ENCODE measurements around the gene ARHGAP31.
A peak's percentile ranks its signal among the peaks of the same experiment; 100 is the strongest.
"Not testable (repeated sequence)": the region's sequence is repeated elsewhere in the genome, so short reads cannot be mapped to it uniquely, and the experiment has no call there.

Gene ARHGAP31

DNA sequence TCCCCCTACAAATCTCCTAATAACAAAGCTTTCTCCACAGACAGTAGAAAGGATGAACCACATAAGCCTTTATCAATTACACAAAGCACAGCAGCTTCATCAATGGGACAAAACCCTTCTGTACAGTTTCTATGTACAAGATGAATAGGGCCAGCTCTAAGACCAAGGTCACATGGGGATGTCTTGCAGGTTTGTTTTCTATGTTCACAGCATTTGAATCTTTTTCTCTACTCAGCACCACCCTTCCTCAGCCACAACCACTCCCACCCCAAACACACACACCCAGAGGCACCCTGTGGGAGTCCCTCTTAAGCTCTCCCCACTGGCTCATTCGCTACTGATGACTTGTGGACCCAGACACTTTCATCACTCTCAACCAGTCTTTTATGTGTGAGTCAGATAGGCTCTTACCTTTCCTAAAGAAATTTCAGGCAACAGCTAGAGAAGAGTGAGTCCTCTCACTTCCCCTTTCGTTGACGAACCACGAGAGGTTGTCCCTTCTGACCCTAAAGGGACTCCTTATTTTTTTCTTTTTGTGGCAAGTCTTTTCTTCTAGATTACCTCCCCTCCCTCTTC, 57.9 kb downstream of the ARHGAP31 start:
- DNase-seq, result peak; percentile 65 to 88

DNA sequence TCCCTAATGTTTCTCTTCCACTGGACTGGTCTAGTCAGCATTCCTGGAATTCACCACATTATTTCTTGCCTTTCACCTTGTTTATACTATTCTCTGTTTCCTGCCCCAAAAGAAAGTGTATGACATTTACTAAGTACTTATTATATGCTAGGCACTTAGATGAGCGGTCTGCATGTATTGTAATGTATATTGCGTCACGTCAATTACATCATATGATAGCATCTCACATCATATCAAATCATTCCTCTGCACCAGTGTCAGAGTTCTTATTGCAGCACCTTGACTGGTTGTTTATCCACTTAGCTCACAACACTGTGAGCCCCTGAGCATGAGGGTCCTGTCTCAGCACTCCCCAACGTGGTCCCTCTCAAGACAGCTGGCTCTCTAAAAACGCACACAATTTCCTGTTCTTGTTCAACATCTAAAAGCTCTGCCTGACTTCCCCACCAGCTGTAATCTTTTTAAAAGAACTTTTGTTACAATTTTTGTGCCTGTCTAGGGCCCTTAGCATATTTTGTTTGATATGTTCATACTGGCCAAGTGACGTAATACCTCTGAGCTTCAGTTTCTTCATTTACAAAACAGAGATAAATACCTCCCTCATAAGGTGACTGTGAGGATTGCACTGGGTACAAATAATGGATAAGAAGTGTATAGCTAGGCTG, 58.8 kb downstream of the ARHGAP31 start:
- DNase-seq, result peak; percentile 83 to 87

DNA sequence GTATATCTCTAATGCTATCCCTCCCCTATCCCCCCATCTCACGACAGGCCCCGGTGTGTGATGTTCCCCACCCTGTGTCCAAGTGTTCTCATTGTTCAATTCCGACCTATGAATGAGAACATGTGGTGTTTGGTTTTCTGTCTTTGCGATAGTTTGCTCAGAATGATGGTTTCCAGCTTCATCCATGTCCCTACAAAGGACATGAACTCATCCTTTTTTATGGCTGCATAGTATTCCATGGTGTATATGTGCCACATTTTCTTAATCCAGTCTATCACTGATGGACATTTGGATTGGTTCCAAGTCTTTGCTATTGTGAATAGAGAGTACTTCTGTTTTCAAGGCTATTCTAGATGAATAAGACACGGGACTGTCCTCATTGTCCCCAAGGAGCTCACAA, 61.4 kb downstream of the ARHGAP31 start:
- not testable (repeated sequence) for DNase-seq

DNA sequence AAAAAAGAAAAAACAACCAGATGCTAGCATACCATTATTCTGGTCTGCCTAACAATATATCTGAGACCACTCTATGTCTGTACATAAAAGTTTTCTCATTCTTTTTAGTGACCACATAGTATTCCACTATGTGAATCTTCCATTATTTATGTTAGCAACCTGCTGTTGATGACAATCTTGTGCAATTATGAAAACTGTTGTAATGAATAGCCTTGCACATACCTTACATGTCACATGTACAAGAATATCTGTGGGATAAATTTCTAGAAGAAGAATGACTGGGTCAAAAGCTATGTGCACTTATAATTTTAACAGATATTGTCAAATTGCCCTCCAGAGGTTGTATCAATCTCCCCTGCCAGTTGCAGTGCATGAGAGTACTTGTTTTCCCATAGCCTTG, 62.5 kb downstream of the ARHGAP31 start:
- no peak for DNase-seq

DNA sequence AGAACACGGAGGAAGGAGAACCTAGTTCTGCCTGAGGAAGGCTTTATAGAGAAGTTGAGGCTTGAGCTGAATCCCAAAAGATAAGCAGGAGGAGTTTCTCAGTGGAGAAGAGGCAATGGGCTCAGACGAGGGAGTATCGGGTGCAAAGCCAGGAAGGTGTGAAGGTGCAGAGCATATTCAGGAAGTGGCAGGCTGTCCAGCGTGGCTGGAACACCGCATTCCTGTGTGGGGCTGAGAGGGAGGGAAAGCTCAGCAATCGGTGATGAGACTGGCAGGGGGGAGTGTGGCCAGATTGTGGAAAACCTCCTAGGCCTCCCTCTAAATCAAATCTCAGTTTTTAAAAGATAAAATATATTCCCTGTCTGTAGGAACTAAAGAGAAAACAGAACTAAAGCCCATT, 63.0 kb downstream of the ARHGAP31 start:
- DNase-seq, result no peak

DNA sequence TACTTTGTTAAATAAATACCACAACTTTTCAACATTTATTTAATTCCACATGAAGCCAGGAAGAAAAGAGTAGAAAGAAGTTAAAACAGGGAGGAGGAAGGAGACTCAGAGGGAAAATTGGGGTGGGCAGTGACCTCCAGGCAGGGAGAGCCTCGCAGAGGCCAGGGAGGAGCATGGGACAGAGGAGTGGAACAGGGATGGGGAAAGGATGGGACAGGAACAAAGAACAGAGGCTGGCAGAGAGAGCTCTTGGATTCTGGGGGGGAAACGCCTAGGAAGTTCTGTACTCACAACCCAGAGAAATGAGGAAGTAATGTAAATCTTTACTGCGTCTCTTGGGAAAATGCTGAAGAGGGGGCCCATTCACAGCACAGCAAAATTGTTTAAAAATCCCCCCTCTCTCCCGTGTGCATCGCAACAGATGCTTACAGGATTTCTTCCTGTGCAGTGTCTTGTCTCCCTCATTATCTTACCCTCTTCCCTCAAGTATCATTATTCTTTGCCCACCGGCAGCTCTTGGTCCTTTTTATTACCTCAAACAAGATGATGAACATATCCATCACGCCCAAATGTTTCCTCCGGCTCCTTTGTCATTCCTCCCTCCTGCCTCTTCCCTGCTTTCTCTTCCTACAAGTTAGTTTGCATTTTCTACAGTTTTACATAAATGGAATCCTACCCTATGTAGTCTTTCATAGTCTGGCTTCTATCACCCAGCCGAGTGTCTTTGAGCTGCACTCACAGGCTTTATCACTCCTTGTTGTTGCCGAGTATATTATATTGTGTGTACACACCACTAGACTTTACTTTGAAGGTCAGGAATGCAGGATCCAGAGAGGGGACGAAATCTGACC, 65.5 kb downstream of the ARHGAP31 start:
- DNase-seq, result no peak

DNA sequence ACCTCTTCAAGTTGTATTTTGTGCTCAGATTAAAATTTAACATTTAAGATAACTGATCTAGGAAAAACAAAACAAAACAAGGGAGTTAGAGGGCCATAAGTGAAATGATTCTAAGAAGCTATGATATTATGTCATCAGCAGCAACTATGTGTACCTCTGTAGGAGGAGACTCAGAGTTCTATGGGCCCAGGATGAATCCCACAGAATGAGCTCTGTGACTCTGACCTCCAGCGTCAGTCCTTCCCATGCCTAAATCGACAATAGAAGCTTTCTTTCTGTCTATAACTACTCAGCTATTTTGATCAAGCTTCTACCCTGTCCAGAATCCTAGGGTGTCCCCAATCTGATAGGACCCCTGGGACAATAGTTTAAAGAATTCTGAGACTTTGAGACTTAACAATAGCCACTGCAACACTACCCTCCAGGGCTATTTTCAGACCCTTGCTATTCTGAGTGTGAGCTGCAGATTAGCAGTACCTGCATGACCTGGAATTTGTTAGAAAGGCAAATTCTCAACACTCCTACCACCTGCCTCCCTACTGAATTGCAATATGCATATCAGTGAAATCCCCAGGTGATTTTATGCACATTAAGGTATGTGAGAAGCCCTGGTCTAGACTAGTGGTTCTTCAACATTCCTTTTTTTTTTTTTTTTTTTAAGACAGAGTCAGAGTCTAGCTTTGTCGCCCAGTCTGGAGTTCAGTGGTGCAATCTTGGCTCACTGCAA, 66.7 kb downstream of the ARHGAP31 start:
- no peak for DNase-seq

DNA sequence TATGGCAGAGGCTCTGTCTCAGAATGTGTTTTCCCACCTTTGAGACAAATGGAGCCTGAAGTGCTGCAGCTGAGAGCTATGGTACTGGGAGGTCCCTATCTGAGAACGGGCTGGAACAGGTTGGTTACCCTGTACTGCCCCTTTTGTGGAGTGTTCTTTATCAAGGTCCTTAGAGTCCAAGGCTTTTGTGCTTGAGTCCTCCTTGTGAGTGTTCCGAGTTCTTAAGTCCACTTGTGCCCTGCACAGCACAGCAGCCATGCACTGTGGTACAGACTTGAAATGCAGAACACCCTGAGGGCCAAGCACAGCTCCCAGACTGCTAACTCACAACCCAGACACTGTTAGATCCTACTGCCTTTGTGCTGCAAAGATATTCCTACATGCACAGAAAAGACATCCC, 67.8 kb downstream of the ARHGAP31 start:
- DNase-seq, result no peak

DNA sequence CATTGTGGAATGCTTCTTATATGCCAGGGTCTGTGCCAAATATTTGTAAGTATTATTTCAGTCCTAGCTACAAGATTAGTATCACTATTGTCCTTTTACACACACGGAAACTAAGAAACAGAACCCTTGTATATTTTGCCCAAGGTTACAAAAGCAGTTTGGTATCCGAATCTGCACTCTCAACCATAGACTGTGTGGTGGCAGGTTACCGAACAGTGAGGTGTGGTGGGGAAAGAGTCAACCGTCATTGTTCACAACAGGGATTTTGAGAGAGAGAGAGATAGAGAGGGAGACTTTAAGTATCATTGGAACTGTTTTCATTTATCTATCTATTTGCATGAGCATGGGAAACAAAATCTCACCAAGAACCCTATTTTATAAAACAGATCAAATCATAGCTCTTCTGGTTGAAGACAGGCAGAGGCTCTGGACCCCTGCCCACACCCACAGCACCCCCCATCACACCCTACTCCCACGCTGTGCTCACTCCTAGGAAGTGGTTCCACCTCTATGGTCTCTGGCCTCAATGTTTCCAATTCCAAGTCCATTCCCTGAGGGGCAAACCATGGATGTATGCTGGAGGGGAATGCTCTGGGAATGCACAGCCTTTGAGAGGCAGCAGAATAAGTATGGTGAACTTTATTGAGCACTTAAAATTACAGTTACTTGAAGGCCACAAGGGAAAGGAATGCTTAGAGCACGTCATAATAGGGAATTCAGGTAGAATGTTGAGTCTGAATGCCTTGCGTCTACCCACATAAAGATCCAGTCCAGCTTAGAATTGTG, 69.0 kb downstream of the ARHGAP31 start:
- no peak for DNase-seq

DNA sequence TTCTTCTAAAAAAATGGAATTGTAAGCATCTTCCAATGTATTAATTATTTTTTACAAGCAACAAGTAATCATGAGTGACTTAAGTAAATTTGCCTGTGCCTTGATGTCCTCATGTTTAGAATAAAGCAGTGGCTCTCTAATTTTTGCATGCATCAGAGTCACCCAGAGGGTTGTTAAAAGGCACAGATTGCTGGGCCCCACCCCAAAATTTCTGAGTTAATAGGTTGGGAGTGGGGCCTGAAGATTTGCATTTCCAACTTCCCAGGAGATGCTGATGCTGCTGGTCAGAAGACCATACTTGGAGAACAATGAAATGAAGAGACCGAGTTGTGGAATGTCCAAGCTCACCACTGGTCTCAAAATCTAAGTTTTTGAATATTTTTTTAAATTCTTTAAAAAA, 70.2 kb downstream of the ARHGAP31 start:
- no peak for DNase-seq

DNA sequence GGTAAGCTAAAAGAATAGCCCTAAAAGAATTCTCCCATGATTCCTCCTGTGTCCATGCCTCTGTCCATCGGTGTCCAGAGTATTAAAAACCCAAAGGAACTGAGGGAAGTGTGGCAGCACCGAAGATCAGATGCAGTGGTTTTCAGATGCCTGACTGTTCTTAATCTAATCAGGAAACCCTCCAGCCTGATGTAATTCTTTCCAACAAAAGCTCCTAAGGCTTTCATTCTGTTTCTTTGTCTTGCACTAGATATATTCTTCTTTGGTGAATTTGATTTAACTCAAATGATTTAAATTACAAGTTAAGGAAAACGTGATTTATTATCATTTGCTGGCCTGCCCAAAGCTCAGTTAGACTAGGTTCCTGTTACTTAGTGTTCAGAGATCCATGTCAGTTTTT, 71.2 kb downstream of the ARHGAP31 start:
- no peak for DNase-seq

DNA sequence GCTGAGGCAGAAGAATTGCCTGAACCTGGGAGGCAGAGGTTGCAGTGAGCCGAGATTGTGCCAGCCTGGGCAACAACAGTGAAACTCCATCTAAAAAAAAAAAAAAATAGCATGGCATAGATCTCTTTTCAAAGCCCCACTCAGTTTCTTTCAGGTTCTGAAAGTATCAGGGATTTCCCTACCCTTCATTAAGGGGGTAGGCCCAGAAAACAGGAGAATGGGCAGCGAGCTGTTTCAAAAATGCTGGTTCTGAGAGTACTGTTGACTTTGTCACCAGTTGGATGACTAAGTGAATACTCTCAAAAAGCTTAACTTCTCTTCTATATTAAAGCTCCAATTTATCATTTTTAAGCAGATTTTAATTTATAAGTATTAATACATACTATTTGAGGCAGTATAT, 72.8 kb downstream of the ARHGAP31 start:
- no peak for DNase-seq

DNA sequence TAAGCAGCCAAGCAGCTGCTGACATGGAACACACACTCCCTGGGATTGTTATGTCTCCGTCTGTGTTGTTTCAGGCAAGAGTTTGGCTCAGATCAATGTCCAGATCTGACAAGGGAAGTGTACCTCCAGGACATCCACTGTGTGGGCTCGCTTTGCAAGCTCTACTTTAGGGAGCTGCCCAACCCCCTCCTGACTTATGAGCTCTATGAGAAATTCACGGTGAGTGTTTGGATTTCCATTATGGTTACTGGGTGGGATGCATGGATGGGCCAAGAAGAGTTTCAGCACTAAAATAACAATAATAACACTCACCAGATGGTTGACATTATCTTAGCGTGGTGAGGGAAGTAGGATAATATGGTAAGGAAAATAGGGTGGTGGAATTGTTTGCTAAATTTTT, 74.1 kb downstream of the ARHGAP31 start:
- no peak for DNase-seq

DNA sequence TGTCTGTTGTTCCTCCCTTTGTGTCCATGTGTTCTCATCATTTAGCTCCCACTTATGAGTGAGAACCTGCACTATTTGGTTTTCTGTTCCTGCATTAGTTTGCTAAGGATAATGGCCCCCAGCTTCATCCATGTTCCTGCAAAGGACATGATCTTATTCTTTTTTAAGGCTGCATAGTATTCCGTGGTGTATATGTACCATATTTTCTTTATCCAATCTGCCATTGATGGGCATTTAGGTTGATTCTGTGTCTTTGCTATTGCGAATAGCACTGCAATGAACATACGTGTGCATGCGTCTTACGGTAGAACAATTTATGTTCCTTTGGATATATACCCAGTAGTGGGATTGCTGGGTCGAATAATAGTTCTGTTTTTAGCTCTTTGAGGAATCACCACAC, 77.6 kb downstream of the ARHGAP31 start:
- not testable (repeated sequence) for DNase-seq

DNA sequence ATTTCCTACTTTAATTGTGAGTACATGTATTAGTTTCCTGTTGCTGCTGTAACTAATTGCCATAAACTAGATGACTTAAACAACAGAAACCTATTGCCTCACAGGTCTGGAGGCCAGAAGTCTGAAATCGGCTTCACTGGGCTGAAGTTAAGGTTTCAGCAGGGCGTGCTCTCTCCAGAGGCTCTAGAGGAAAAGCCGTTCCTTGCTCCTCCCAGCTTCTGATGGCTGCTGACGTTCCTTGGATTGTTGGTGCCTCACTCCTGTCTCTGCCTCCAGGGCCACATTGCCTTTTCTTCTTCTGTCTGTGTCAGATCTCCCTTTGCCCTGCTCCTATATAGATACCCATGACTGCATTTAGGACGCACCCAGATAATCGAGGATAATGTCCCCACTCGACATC, 80.9 kb downstream of the ARHGAP31 start:
- no peak for DNase-seq

DNA sequence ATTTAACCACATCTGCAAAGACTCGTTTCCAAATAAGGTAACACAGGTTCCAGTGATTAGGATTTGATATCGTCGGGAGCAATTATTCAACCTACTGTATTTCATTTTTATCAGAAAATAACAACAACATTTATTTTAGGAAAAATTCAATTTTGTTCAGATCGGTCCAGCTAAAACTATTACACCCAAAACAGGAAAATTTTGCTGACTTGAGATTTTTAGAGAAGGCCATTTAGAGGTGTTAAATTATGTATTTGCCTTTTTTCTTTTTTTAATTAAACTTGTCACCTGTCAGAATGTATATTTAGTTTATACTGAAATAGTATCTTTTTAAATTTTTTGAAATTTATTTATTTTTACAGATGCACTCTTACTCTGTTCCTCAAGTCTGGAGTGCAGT, 81.3 kb downstream of the ARHGAP31 start:
- no peak for DNase-seq

DNA sequence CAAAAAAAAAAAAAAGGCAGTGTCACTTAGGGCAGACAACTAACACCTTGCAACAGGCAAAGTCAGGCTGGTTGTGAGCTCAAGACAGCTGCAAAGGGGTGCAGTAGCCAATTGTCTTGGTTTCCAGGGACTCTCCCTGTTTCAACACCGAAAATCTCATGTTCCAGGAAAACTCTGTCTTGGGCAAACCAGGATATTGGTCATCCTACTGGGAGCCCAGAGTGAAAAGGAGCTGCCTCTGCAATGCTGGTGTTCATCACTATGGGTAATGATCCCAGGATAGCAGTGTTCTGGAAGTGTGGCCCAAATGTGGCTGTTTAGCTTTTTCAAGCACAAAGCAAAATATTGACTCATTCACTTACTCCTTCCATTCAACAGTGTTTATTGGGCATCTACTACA, 82.6 kb downstream of the ARHGAP31 start:
- DNase-seq, result no peak

DNA sequence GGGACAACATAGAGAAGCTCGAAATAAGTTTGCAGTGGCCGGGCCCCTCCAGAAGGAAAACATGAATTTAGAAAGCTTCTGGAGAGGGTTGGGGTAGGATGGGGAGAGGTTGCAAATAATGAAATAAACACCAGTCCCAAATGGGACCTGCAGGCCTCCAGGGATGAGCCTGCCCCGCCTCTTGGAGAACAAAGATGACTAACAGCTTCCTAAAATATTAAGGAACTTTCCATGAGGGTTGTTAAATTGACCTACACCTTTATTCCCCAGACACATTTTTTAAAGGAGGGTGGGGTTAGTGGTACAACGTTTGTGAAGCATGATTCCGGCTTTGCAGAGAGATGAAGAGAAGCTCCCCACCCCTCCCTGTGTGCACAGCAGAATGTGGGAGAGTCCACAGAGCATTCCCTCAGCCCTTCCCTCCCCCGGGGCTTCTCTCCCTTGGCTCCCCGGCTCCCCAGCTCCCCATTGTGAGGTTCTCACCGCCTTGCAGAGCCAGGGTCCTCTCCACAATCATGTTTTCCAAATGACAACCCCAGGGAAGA, 84.1 kb downstream of the ARHGAP31 start:
- no peak for DNase-seq

DNA sequence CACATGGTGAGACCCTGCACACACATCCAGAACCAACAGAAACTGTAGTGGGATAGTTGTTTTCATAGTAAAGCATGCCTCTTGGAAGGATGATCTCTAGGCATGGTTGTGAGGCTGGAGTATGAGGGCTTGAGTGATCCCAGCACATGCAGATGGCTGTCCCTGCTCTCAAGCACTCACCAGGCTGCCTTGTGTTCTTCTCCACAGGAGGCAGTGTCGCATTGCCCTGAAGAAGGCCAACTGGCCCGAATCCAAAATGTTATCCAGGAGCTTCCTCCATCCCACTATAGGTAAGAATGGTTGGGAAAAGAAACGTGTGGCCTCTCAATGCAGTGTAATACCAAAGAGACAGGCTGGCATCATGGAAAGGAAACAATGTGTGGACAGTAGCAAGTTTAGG, 86.5 kb downstream of the ARHGAP31 start:
- no peak for DNase-seq

DNA sequence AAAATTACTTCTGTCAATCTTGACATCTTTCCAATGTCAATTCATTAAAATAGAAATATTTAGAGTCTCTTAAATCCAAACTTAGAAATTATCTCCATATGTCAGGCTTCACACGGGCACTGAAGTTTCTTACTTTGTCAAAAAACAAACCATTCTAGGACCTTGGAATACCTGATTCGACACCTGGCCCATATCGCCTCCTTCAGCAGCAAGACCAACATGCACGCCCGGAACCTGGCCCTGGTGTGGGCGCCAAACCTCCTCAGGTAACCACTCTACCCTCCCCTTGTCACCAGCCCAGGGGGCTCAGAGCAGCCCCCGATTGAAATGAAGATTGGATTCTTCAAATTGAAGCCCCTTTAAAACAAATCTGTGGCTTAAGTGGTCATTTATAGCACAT, 88.0 kb downstream of the ARHGAP31 start:
- DNase-seq, result no peak

DNA sequence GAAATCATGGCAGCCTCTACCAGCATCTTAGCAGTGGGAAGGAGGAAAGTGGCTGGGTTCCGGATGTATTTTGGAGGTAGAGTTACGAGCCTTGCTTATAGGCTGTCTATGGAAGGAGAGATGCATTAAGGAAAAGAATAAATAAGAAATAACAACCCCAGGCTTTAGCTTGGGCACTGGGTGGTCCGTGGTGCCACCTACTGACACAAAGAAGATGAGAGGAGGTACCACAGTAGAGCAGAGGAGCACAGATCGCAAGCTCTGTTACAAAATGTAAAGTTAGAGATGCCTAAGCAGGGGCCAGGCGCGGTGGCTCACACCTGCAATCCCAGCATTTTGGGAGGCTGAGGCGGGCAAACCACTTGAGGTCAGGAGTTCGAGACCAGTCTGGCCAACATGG, 94.4 kb downstream of the ARHGAP31 start:
- DNase-seq, result no peak

DNA sequence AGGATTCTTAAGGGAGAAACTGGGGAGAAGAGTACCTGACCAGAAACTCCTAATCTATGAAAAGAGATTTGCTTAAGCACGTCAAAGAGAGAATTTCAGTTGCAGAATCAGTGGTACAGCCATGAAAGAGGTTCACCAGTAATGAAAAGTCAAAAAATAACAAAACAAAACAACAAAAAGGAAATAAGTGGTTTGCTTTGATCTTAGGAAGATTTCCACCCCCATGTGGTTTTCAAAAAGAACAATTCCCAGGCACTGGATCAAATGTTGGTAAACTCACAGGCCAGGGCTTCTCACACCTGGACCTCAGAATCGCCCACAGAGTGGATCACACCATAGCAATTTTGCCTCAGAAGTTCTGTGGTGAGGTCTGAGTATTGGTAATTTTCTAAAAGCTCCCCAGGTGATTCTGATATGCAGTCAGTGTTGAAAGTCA, 101.8 kb downstream of the ARHGAP31 start:
- no peak for DNase-seq
